H9 (cell line): ENCODE measurements around the gene OGDH. TPM values are rescaled to one million over a fixed set of nuclear protein-coding genes. Genes with fewer than 3 reads are reported as not detected.
A peak's percentile ranks its signal among the peaks of the same experiment; 100 is the strongest.

Experiments
- DNase-seq: peaks from one replicate; pipeline ENCODE4 v3.0.0-alpha.2; 2017
- H2AFZ ChIP-seq: one replicate; pipeline ENCODE4 v1.6.1; 2013; ENCODE audit warnings: mild to moderate bottlenecking, low read length, control low read depth, moderate library complexity
- H2AK5ac ChIP-seq: 2 replicates; pipeline ENCODE4 v1.6.1; 2013; ENCODE audit warnings: low read length, control low read depth, mixed read lengths; ENCODE audit not compliant: insufficient read length
- H2BK120ac ChIP-seq: one replicate; pipeline ENCODE4 v1.6.1; 2013; ENCODE audit warnings: low read depth, mild to moderate bottlenecking, low read length, control low read depth, inconsistent platforms; ENCODE audit not compliant: poor library complexity, severe bottlenecking
- H2BK12ac ChIP-seq: 2 replicates; pipeline ENCODE4 v1.6.1; 2013; ENCODE audit warnings: low read length, control low read depth, mixed read lengths, low read depth; ENCODE audit not compliant: insufficient read length
- H2BK15ac ChIP-seq: 2 replicates; pipeline ENCODE4 v1.6.1; 2013; ENCODE audit warnings: low read depth, low read length, control low read depth
- H2BK20ac ChIP-seq: one replicate; pipeline ENCODE4 v1.6.1; 2013; ENCODE audit warnings: low read depth, mild to moderate bottlenecking, low read length, control low read depth, inconsistent platforms; ENCODE audit not compliant: poor library complexity, severe bottlenecking
- H2BK5ac ChIP-seq: 2 replicates; pipeline ENCODE4 v1.6.1; 2013; ENCODE audit warnings: low read length, control low read depth, mixed read lengths; ENCODE audit not compliant: insufficient read length
- H3K14ac ChIP-seq: 2 replicates; pipeline ENCODE4 v1.6.1; 2013; ENCODE audit warnings: low read length, control low read depth; ENCODE audit not compliant: insufficient read depth
- H3K18ac ChIP-seq: 2 replicates; pipeline ENCODE4 v1.6.1; 2013; ENCODE audit warnings: low read depth, mild to moderate bottlenecking, mixed read lengths, low read length, control low read depth; ENCODE audit not compliant: insufficient read length
- H3K23ac ChIP-seq: 2 replicates; pipeline ENCODE4 v1.6.1; 2013; ENCODE audit warnings: low read length, control low read depth, mixed read lengths, low read depth; ENCODE audit not compliant: insufficient read length
- H3K23me2 ChIP-seq: 2 replicates; pipeline ENCODE4 v1.6.1; 2013; ENCODE audit warnings: low read depth, mild to moderate bottlenecking, mixed read lengths, low read length, control low read depth; ENCODE audit not compliant: insufficient read length, poor library complexity, severe bottlenecking
- H3K27ac ChIP-seq: 2 replicates; pipeline ENCODE4 v1.5.1; 2013; ENCODE audit warnings: low read length, control low read depth, mixed read lengths, low read depth; ENCODE audit not compliant: insufficient read length
- H3K27me3 ChIP-seq: 2 replicates; pipeline ENCODE4 v1.6.1; 2013; ENCODE audit warnings: low read length, control low read depth, inconsistent platforms; ENCODE audit not compliant: insufficient read depth
- H3K4ac ChIP-seq: 2 replicates; pipeline ENCODE4 v1.6.1; 2013; ENCODE audit warnings: low read depth, mild to moderate bottlenecking, control low read depth, inconsistent platforms, low read length, moderate library complexity
- H3K4me1 ChIP-seq: 2 replicates; pipeline ENCODE4 v1.6.1; 2013; ENCODE audit warnings: low read length, control low read depth, inconsistent platforms; ENCODE audit not compliant: insufficient read depth
- H3K4me2 ChIP-seq: 2 replicates; pipeline ENCODE4 v1.6.1; 2013; ENCODE audit warnings: low read length, control low read depth, mixed read lengths; ENCODE audit not compliant: insufficient read length, insufficient read depth
- H3K56ac ChIP-seq: 2 replicates; pipeline ENCODE4 v1.6.1; 2013; ENCODE audit warnings: low read depth, mild to moderate bottlenecking, mixed read lengths, low read length, control low read depth; ENCODE audit not compliant: insufficient read length
- H3K79me1 ChIP-seq: 2 replicates; pipeline ENCODE4 v1.6.1; 2013; ENCODE audit warnings: low read depth, mild to moderate bottlenecking, moderate library complexity, low read length, control low read depth, inconsistent platforms; ENCODE audit not compliant: insufficient read depth, poor library complexity, severe bottlenecking
- H3K79me2 ChIP-seq: 2 replicates; pipeline ENCODE4 v1.6.1; 2013; ENCODE audit warnings: low read length, control low read depth, inconsistent platforms; ENCODE audit not compliant: insufficient read depth
- H3K9ac ChIP-seq: 2 replicates; pipeline ENCODE4 v1.6.1; 2013; ENCODE audit warnings: low read length, control low read depth, mixed read lengths; ENCODE audit not compliant: insufficient read length; ENCODE audit errors: extremely low read depth
- H3K9me3 ChIP-seq: one replicate; pipeline ENCODE4 v1.6.1; 2013; ENCODE audit warnings: low read depth, low read length, inconsistent platforms; ENCODE audit not compliant: control insufficient read depth
- H3T11ph ChIP-seq: one replicate; pipeline ENCODE4 v1.6.1; 2013; ENCODE audit warnings: mild to moderate bottlenecking, low read length, control low read depth, inconsistent platforms
- H4K20me1 ChIP-seq: one replicate; pipeline ENCODE4 v1.6.1; 2013; ENCODE audit not compliant: control insufficient read depth, insufficient read length, insufficient read depth
- H4K5ac ChIP-seq: 2 replicates; pipeline ENCODE4 v1.6.1; 2013; ENCODE audit warnings: low read depth, mild to moderate bottlenecking, mixed read lengths, low read length, control low read depth; ENCODE audit not compliant: insufficient read length
- H4K8ac ChIP-seq: replicated peaks from 2 replicates; pipeline ENCODE4 v1.6.1; 2013; ENCODE audit warnings: low read length, control low read depth, mixed read lengths, low read depth; ENCODE audit not compliant: insufficient read length
- H4K91ac ChIP-seq: 2 replicates; pipeline ENCODE4 v1.6.1; 2013; ENCODE audit warnings: low read depth, mild to moderate bottlenecking, moderate library complexity, mixed read lengths, low read length, control low read depth; ENCODE audit not compliant: insufficient read length
- H3K27ac Mint-ChIP-seq, 3 experiments: 2 replicates in 2 of 3; 3 replicates in 1 of 3; pipeline ENCODE4 v1.8.0; 2020 to 2021; ENCODE audit warnings: mixed read lengths in 3 of 3, mild to moderate bottlenecking in 1 of 3, moderate library complexity in 1 of 3
- H3K27me3 Mint-ChIP-seq: 2 replicates; pipeline ENCODE4 v1.8.0; 2021; ENCODE audit warnings: low read depth, mild to moderate bottlenecking, moderate library complexity, mixed read lengths
- H3K36me3 Mint-ChIP-seq, 3 experiments: 2 replicates in 2 of 3; 3 replicates in 1 of 3; pipeline ENCODE4 v1.8.0; 2020 to 2021; ENCODE audit warnings: low read depth in 3 of 3, mixed read lengths in 3 of 3; ENCODE audit not compliant: insufficient read depth in 1 of 3
- H3K4me1 Mint-ChIP-seq, 2 experiments: 2 replicates each; pipeline ENCODE4 v1.8.0; 2020; ENCODE audit warnings: mixed read lengths in 2 of 2
- H3K4me3 Mint-ChIP-seq, 2 experiments: 2 replicates in 1 of 2; 3 replicates in 1 of 2; pipeline ENCODE4 v1.8.0; 2020 to 2021; ENCODE audit warnings: mild to moderate bottlenecking in 2 of 2, mixed read lengths in 2 of 2, moderate library complexity in 1 of 2
- H3K9me3 Mint-ChIP-seq, 2 experiments: 2 replicates in 1 of 2; 3 replicates in 1 of 2; pipeline ENCODE4 v1.8.0; 2020; ENCODE audit warnings: mild to moderate bottlenecking in 2 of 2, mixed read lengths in 2 of 2, moderate library complexity in 1 of 2
- WGBS: extraction: QIAGEN DNeasy Blood & Tissue Kit; methylation state at CpG from one replicate; pipeline ENCODE4 v1.1.7; 2013; ENCODE audit warnings: missing lambda C conversion rate, low lambda C conversion rate, mixed read lengths; ENCODE audit not compliant: insufficient read length; ENCODE audit errors: extremely low coverage; 5-methylcytosine and 5-hydroxymethylcytosine counted together
- total RNA-seq: library from RNA; stranded (reverse); gene quantifications from 2 replicates; pipeline ENCODE4 v1.2.1, GENCODE V29; 2021
- TF ChIP-seq, protein P1 (sequence below): fragments of 200-600 bp; sonication (generic); conservative IDR thresholded peaks from 3 replicates; pipeline ENCODE4 v1.8.0; 2021; ENCODE audit warnings: antibody characterized with exemption, mild to moderate bottlenecking

Gene OGDH
- total RNA-seq, 1 experiment from 2014 or later = 77.3 TPM

DNA sequence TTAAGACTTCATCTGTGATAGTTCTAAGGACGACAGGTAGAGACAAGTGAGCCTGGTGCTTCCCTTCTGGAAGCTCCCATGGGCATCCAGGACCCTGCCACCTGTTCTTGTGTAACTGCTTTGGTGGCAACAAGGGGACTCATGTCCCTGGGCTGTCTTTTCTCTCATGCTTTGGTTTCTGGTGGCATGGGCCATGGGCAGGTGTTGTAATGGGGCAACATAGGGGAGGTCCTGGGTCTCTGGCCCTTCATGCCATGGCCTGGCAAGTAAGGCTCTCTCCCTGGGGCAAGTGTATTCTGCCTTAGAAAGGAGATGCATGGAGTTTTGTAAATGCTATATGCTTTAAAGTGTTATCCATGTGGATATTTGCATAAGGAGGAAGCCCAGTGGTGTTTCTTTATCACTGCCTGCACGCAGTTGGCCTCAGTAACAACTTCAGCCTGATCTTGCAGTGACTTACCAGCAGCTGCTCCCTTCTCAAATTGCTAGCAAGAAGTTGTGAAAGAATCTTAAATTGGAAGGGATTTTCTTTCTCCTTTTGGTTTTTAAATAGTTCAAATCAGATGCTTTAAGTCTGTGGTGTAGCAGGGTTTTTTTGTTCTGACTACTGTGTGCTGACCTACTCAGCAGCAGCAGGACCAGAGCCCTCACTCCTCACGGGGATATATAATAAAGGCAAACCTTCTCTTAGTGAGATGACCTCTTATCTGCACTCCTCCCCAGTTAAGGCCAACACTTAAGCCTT lies 39.9 kb downstream of the OGDH start:
- Histone ChIP-seq H3K27ac (no peak overlapping the region), H4K8ac (no peak overlapping the region), H3K79me1 (no peaks in the 10 kb centered on the region), H3K9me3 (no peaks in the 10 kb centered on the region), H3K56ac (no peak overlapping the region), H3K14ac (no peak overlapping the region), H4K91ac (no peak overlapping the region), H2AK5ac (no peak overlapping the region), H3K9ac (no peak overlapping the region), H2AFZ (no peak overlapping the region), H2BK20ac (no peak overlapping the region), H4K5ac (no peak overlapping the region), H3K4ac (no peak overlapping the region), H3K4me2 (no peak overlapping the region), H3K4me1 (no peaks in the 10 kb centered on the region), H4K20me1 (no peaks in the 10 kb centered on the region), H3T11ph (no peak overlapping the region), H2BK5ac (no peak overlapping the region), H2BK15ac (no peak overlapping the region), H3K27me3 (no peaks in the 10 kb centered on the region), H3K23ac (no peak overlapping the region), H3K18ac (no peak overlapping the region), H3K23me2 (no peaks in the 10 kb centered on the region), H2BK120ac (no peak overlapping the region), H2BK12ac (no peak overlapping the region), H3K79me2 (no peaks in the 10 kb centered on the region)
- H3K36me3 Mint-ChIP-seq = peaks cover 5 to 26% (median 16%) of the 10 kb centered on the region in 3 experiments; a peak in 6 of 7 replicates
- H3K9me3 Mint-ChIP-seq = no peaks in the 10 kb centered on the region
- no peak for DNase-seq
- H3K27me3 Mint-ChIP-seq = no peaks in the 10 kb centered on the region
- no CpG with 5 or more reads among the region's 3 CpGs for WGBS
- H3K4me3 Mint-ChIP-seq = no peak overlapping the region
- H3K4me1 Mint-ChIP-seq = no peaks in the 10 kb centered on the region; a peak in 1 of 4 replicates
- peak overlapping the region in 1 of 3 experiments; percentile 44; a peak in 1 of 7 replicates for H3K27ac Mint-ChIP-seq
- TF ChIP-seq, protein P1, sequence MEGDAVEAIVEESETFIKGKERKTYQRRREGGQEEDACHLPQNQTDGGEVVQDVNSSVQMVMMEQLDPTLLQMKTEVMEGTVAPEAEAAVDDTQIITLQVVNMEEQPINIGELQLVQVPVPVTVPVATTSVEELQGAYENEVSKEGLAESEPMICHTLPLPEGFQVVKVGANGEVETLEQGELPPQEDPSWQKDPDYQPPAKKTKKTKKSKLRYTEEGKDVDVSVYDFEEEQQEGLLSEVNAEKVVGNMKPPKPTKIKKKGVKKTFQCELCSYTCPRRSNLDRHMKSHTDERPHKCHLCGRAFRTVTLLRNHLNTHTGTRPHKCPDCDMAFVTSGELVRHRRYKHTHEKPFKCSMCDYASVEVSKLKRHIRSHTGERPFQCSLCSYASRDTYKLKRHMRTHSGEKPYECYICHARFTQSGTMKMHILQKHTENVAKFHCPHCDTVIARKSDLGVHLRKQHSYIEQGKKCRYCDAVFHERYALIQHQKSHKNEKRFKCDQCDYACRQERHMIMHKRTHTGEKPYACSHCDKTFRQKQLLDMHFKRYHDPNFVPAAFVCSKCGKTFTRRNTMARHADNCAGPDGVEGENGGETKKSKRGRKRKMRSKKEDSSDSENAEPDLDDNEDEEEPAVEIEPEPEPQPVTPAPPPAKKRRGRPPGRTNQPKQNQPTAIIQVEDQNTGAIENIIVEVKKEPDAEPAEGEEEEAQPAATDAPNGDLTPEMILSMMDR = no peak
